ENCODE data around the gene SMG9.

Gene SMG9

DNA sequence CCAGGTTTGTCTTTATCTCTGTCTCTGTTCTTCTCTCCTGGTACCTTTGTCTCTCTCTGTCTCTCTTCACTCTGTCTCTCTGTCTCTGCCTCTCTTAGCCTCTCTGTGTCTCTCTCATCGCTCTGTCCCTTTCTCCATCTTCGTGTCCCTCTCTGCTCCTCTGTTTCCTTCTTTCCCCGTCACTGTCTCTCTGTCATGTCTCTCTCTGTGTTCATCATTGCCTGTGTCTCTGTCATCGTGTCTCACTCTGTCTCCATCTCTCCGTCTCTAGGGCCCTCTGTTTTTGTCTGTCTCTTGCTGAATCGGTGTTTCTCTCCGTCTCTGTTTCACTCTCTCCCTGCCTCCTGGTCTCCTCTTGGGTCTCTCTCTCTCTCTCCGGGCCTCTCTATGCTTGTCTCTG, 28.9 kb upstream of the SMG9 start (continued):
- TF ChIP-seq, protein P1, sequence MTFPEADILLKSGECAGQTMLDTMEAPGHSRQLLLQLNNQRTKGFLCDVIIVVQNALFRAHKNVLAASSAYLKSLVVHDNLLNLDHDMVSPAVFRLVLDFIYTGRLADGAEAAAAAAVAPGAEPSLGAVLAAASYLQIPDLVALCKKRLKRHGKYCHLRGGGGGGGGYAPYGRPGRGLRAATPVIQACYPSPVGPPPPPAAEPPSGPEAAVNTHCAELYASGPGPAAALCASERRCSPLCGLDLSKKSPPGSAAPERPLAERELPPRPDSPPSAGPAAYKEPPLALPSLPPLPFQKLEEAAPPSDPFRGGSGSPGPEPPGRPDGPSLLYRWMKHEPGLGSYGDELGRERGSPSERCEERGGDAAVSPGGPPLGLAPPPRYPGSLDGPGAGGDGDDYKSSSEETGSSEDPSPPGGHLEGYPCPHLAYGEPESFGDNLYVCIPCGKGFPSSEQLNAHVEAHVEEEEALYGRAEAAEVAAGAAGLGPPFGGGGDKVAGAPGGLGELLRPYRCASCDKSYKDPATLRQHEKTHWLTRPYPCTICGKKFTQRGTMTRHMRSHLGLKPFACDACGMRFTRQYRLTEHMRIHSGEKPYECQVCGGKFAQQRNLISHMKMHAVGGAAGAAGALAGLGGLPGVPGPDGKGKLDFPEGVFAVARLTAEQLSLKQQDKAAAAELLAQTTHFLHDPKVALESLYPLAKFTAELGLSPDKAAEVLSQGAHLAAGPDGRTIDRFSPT (tag by site-specific recombination; IDR thresholded peaks at IDR 0.05) = no peak
- TF ChIP-seq ZNF404 (tag by site-specific recombination; IDR thresholded peaks at IDR 0.05) (no peak), ZNF571 (tag by site-specific recombination; IDR thresholded peaks at IDR 0.05) (peak; percentile 59; the same call in 1 of the 2 replicates), ZNF169 (tag by site-specific recombination; IDR thresholded peaks at IDR 0.05) (no peak), OSR2 (tag by site-specific recombination; IDR thresholded peaks at IDR 0.05) (no peak), PRDM1 (tag by site-specific recombination; IDR thresholded peaks at IDR 0.05) (no peak), ZNF792 (tag by site-specific recombination; IDR thresholded peaks at IDR 0.05) (no peak), EGR2 (tag by site-specific recombination; IDR thresholded peaks at IDR 0.05; ENCODE audit: low read depth) (no peak), ZSCAN16 (tag by site-specific recombination; IDR thresholded peaks at IDR 0.05) (no peak), MZF1 (tag by site-specific recombination; IDR thresholded peaks at IDR 0.05; ENCODE audit: borderline replicate concordance) (no peak), ZNF394 (tag by site-specific recombination; IDR thresholded peaks at IDR 0.05; ENCODE audit: borderline replicate concordance) (no peak), ZNF837 (tag by site-specific recombination; IDR thresholded peaks at IDR 0.05) (no peak), RBAK (tag by site-specific recombination; IDR thresholded peaks at IDR 0.05) (0 out of 2 replicates have a peak, but pooled peaks have one; percentile 21), ZNF366 (tag by site-specific recombination; conservative IDR thresholded peaks at IDR 0.05) (peak; percentile 39), ZNF768 (tag by site-specific recombination; IDR thresholded peaks at IDR 0.05) (no peak; the same call in 1 of the 2 replicates), ZNF354C (tag by site-specific recombination; IDR thresholded peaks at IDR 0.05; ENCODE audit: borderline replicate concordance, low read depth) (no peak), TCF7L2 (IDR thresholded peaks at IDR 0.05; ENCODE audit: borderline replicate concordance, low read depth, low read length) (no peak), KLF7 (tag by site-specific recombination; IDR thresholded peaks at IDR 0.05; ENCODE audit: borderline replicate concordance) (no peak), MYNN (tag by site-specific recombination; IDR thresholded peaks at IDR 0.05; ENCODE audit: borderline replicate concordance) (no peak), ZBTB7A (tag by site-specific recombination; IDR thresholded peaks at IDR 0.05; ENCODE audit: low read depth) (no peak), ZNF184 (tag by site-specific recombination; IDR thresholded peaks at IDR 0.05) (no peak), ZNF416 (tag by site-specific recombination; IDR thresholded peaks at IDR 0.05) (0 out of 2 replicates have a peak, but pooled peaks have one; percentile 49), ZNF16 (tag by site-specific recombination; IDR thresholded peaks at IDR 0.05; ENCODE audit: low read depth) (no peak), KLF10 (tag by site-specific recombination; IDR thresholded peaks at IDR 0.05) (no peak)
- TF ChIP-seq, protein P2, sequence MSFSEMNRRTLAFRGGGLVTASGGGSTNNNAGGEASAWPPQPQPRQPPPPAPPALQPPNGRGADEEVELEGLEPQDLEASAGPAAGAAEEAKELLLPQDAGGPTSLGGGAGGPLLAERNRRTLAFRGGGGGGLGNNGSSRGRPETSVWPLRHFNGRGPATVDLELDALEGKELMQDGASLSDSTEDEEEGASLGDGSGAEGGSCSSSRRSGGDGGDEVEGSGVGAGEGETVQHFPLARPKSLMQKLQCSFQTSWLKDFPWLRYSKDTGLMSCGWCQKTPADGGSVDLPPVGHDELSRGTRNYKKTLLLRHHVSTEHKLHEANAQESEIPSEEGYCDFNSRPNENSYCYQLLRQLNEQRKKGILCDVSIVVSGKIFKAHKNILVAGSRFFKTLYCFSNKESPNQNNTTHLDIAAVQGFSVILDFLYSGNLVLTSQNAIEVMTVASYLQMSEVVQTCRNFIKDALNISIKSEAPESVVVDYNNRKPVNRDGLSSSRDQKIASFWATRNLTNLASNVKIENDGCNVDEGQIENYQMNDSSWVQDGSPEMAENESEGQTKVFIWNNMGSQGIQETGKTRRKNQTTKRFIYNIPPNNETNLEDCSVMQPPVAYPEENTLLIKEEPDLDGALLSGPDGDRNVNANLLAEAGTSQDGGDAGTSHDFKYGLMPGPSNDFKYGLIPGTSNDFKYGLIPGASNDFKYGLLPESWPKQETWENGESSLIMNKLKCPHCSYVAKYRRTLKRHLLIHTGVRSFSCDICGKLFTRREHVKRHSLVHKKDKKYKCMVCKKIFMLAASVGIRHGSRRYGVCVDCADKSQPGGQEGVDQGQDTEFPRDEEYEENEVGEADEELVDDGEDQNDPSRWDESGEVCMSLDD (tag by site-specific recombination; IDR thresholded peaks at IDR 0.05) = no peak
- TF ChIP-seq, protein P3, sequence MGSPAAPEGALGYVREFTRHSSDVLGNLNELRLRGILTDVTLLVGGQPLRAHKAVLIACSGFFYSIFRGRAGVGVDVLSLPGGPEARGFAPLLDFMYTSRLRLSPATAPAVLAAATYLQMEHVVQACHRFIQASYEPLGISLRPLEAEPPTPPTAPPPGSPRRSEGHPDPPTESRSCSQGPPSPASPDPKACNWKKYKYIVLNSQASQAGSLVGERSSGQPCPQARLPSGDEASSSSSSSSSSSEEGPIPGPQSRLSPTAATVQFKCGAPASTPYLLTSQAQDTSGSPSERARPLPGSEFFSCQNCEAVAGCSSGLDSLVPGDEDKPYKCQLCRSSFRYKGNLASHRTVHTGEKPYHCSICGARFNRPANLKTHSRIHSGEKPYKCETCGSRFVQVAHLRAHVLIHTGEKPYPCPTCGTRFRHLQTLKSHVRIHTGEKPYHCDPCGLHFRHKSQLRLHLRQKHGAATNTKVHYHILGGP (tag by site-specific recombination; IDR thresholded peaks at IDR 0.05) = no peak
- TF ChIP-seq, protein P4, sequence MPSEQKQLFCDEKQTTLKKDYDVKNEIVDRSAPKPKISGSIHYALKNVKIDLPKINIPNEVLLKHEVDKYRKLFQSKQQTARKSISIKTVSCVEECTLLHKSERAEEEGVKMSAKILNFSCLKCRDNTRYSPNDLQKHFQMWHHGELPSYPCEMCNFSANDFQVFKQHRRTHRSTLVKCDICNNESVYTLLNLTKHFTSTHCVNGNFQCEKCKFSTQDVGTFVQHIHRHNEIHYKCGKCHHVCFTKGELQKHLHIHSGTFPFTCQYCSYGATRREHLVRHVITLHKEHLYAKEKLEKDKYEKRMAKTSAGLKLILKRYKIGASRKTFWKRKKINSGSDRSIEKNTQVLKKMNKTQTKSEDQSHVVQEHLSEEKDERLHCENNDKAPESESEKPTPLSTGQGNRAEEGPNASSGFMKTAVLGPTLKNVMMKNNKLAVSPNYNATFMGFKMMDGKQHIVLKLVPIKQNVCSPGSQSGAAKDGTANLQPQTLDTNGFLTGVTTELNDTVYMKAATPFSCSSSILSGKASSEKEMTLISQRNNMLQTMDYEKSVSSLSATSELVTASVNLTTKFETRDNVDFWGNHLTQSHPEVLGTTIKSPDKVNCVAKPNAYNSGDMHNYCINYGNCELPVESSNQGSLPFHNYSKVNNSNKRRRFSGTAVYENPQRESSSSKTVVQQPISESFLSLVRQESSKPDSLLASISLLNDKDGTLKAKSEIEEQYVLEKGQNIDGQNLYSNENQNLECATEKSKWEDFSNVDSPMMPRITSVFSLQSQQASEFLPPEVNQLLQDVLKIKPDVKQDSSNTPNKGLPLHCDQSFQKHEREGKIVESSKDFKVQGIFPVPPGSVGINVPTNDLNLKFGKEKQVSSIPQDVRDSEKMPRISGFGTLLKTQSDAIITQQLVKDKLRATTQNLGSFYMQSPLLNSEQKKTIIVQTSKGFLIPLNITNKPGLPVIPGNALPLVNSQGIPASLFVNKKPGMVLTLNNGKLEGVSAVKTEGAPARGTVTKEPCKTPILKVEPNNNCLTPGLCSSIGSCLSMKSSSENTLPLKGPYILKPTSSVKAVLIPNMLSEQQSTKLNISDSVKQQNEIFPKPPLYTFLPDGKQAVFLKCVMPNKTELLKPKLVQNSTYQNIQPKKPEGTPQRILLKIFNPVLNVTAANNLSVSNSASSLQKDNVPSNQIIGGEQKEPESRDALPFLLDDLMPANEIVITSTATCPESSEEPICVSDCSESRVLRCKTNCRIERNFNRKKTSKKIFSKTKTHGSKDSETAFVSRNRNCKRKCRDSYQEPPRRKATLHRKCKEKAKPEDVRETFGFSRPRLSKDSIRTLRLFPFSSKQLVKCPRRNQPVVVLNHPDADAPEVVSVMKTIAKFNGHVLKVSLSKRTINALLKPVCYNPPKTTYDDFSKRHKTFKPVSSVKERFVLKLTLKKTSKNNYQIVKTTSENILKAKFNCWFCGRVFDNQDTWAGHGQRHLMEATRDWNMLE (tag by site-specific recombination; conservative IDR thresholded peaks at IDR 0.05; ENCODE audit: low read depth) = no peak
- TF ChIP-seq, protein P5, sequence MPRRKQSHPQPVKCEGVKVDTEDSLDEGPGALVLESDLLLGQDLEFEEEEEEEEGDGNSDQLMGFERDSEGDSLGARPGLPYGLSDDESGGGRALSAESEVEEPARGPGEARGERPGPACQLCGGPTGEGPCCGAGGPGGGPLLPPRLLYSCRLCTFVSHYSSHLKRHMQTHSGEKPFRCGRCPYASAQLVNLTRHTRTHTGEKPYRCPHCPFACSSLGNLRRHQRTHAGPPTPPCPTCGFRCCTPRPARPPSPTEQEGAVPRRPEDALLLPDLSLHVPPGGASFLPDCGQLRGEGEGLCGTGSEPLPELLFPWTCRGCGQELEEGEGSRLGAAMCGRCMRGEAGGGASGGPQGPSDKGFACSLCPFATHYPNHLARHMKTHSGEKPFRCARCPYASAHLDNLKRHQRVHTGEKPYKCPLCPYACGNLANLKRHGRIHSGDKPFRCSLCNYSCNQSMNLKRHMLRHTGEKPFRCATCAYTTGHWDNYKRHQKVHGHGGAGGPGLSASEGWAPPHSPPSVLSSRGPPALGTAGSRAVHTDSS (tag by site-specific recombination; IDR thresholded peaks at IDR 0.05) = no peak
